Amniotic epithelial cell (primary cell): Measurements from ENCODE around the gene NSMCE3.

Experiments used
- DNase-seq: peaks from one replicate; pipeline ENCODE4 v3.0.0-alpha.2; 2010; ENCODE audit warnings: low read depth

The NSMCE3 gene

DNA sequence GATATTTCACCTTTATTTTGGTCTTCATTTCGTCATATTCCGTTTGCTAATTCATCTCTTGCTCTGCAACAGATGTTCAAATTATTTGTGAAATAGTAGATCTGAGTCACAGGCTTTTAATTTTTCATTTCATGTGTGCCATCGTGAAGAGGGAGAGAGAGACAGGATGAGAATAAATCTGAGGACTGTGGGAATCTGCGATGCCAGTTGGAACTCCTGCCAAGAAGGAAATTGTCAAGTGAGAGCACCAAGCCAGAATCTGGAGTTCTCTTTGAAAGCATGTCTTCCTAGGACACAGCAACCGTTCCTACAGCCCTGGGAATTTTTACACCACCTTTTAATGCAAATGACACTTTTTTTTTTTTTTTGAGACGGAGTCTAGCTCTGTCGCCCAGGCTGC lies 48.8 kb downstream of the NSMCE3 start:
- no peak for DNase-seq

DNA sequence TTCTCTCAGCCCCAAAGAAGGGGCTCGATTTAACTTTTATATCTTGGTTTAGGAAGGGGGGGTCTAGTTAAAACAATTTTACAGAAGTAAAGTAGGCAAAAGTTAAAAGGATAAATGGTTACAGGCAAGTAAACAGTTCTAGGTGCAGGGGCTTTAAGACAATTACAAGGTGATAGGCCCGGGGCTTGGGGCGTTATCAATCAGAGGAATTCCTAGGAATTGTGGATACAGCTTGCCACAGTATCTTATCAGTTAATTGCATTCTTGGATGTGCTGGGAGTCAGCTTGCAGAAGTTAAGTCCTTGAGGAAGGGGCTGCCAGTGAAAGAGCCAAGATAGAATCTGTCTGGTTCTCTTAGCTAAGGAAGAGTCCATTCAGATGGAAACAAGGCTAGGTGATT lies 52.7 kb downstream of the NSMCE3 start:
- no peak for DNase-seq
